NT2/D1 (cell line): Measurements from ENCODE around the gene EPHB4.

Experiments
- YY1 ChIP-seq: IDR thresholded peaks from 2 replicates; pipeline ENCODE4 v1.6.1; 2011; ENCODE audit not compliant: insufficient read length, insufficient read depth
- ZNF274 ChIP-seq: IDR thresholded peaks from 2 replicates; pipeline ENCODE4 v1.6.1; 2011; ENCODE audit warnings: mild to moderate bottlenecking, low read depth, low read length

DNA sequence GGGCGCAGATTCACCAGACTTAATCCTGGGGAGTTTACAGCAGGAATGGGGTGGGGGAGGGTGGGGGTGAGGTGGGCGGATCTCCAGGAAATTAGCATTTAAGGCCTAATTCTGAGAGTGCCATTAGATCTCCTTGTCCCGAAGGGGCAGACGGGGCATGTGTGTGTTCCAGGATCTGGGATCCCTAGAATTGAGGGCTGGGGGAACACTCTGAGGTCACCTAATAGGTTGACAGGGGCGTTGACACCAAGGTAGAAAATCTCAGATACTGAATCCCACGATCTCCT is 9.4 kb upstream of the EPHB4 start:
- no peak for TF ChIP-seq ZNF274
- no peak for TF ChIP-seq YY1
